HCT116 (cell line): ENCODE results near the gene C10orf88. TPM values are rescaled to one million over a fixed set of nuclear protein-coding genes. Genes with fewer than 3 reads are reported as not detected.

Source experiments
- ATAC-seq: fragments of 200-7000 bp; cut with Tn5 transposase; 2 replicates; pipeline ENCODE4 v1.9.1; 2020; ENCODE audit warnings: mild to moderate bottlenecking, moderate library complexity
- BruUV-seq: library from RNA; stranded (reverse); fragments of 400-500 nt; replicated peaks from 2 replicates; lab custom pipeline; 2021; lab: Mats Ljungman, UMichigan
- CTCF ChIA-PET: fragments of 300-600 bp; sonication (Branson Sonifier 250); formaldehyde crosslinking; loops from one replicate; lab custom pipeline; 2021; ENCODE audit warnings: antibody characterized with exemption; lab: Charles Lee
- POLR2A ChIA-PET: fragments of 300-600, 350-600 bp; sonication (Branson Sonifier 250); formaldehyde crosslinking; loops from one replicate; lab custom pipeline; 2021; ENCODE audit warnings: antibody characterized with exemption; lab: Charles Lee
- RAD21 ChIA-PET, 2 experiments: fragments of 300-600 bp; sonication (Branson Sonifier 250); formaldehyde crosslinking; loops; one replicate each; lab custom pipeline; 2023; ENCODE audit warnings: low total read pairs in 2 of 2; ENCODE audit not compliant: uncharacterized antibody in 2 of 2, unreplicated experiment in 2 of 2, low non-redundant PET in 1 of 2; lab: Charles Lee
- DNase-seq: peaks from one replicate; pipeline ENCODE4 v3.0.0-alpha.2; 2010; ENCODE audit warnings: low read depth, low spot score
- H2AFZ ChIP-seq: fragments of 200-600 bp; shearing (Covaris generic), sonication (generic); 2 replicates; pipeline ENCODE4 v1.6.1; 2017; ENCODE audit warnings: low read depth, mixed run types, mixed read lengths, antibody characterized with exemption, low read length; ENCODE audit not compliant: poor library complexity, severe bottlenecking
- H3K27ac ChIP-seq: 2 replicates; pipeline ENCODE4 v1.5.1; 2012; ENCODE audit warnings: low read depth, low read length
- H3K27me3 ChIP-seq: fragments of 200-600 bp; sonication (generic); 2 replicates; pipeline ENCODE4 v1.6.1; 2016; ENCODE audit warnings: mixed run types, low read length, mixed read lengths; ENCODE audit not compliant: insufficient read depth
- H3K36me3 ChIP-seq, 2 experiments: fragments of 200-500 bp in 1 of 2; fragments of 200-600 bp in 1 of 2; sonication (Bioruptor generic) in 1 of 2; sonication (generic) in 1 of 2; 2 replicates each; pipeline versions ENCODE4 v1.5.1 to v1.6.1; 2014 to 2016; ENCODE audit warnings: low read length in 2 of 2, inconsistent platforms in 1 of 2, mixed read lengths in 1 of 2, mixed run types in 1 of 2; ENCODE audit not compliant: insufficient read depth in 2 of 2, control insufficient read depth in 1 of 2
- H3K4me1 ChIP-seq, 2 experiments: fragments of 200-600 bp in 1 of 2; sonication (generic) in 1 of 2; 2 replicates each; pipeline versions ENCODE4 v1.5.1 to v1.6.1; 2012 to 2017; ENCODE audit warnings: low read length in 2 of 2, inconsistent platforms in 1 of 2, mild to moderate bottlenecking in 1 of 2, mixed read lengths in 1 of 2, mixed run types in 1 of 2, moderate library complexity in 1 of 2; ENCODE audit not compliant: insufficient read depth in 2 of 2, control insufficient read depth in 1 of 2
- H3K4me2 ChIP-seq: fragments of 200-600 bp; sonication (generic); 2 replicates; pipeline ENCODE4 v1.6.1; 2017; ENCODE audit warnings: mixed run types, low read length, mixed read lengths
- H3K4me3 ChIP-seq, 2 experiments: fragments of 200-600 bp in 1 of 2; sonication (generic) in 1 of 2; replicated peaks in 1 of 2; 2 replicates each; pipeline ENCODE4 v1.5.1; 2011 to 2016; ENCODE audit warnings: low read length in 2 of 2, control low read depth in 1 of 2, low read depth in 1 of 2, mild to moderate bottlenecking in 1 of 2, mixed read lengths in 1 of 2, mixed run types in 1 of 2
- H3K79me2 ChIP-seq: fragments of 200-600 bp; sonication (generic); 2 replicates; pipeline ENCODE4 v1.6.1; 2017; ENCODE audit warnings: mild to moderate bottlenecking, mixed run types, low read length, moderate library complexity, mixed read lengths; ENCODE audit not compliant: insufficient read depth
- H3K9ac ChIP-seq: fragments of 200-600 bp; sonication (generic); 2 replicates; pipeline ENCODE4 v1.6.1; 2016; ENCODE audit warnings: low read length, mixed read lengths
- H3K9me2 ChIP-seq: fragments of 200-600 bp; sonication (generic), shearing (Covaris generic); 2 replicates; pipeline ENCODE4 v1.6.1; 2017; ENCODE audit warnings: mixed run types, mild to moderate bottlenecking, moderate library complexity; ENCODE audit not compliant: insufficient read depth
- H3K9me3 ChIP-seq, 2 experiments: fragments of 200-500 bp in 1 of 2; fragments of 200-600 bp in 1 of 2; sonication (Bioruptor generic) in 1 of 2; sonication (generic) in 1 of 2; 2 replicates each; pipeline ENCODE4 v1.6.1; 2014 to 2017; ENCODE audit warnings: low read length in 2 of 2, mixed read lengths in 2 of 2, inconsistent platforms in 1 of 2, low read depth in 1 of 2, mild to moderate bottlenecking in 1 of 2, mixed run types in 1 of 2, moderate library complexity in 1 of 2; ENCODE audit not compliant: control insufficient read depth in 1 of 2, insufficient read depth in 1 of 2
- H4K20me1 ChIP-seq: fragments of 200-600 bp; sonication (generic), shearing (Covaris generic); 2 replicates; pipeline ENCODE4 v1.6.1; 2017; ENCODE audit warnings: mixed run types, mild to moderate bottlenecking, moderate library complexity; ENCODE audit not compliant: insufficient read depth
- CBX3 ChIP-seq: IDR thresholded peaks from 2 replicates; pipeline ENCODE4 v1.6.1; 2012; ENCODE audit warnings: low read depth
- CTCF ChIP-seq, 3 experiments: fragments of 200-600 bp in 1 of 3; sonication (generic) in 1 of 3; IDR thresholded peaks in 2 of 3; conservative IDR thresholded peaks in 1 of 3; 2 replicates each; pipeline ENCODE4 v1.5.1; 2012 to 2017; ENCODE audit warnings: low read depth in 2 of 3, low read length in 2 of 3, antibody characterized with exemption in 1 of 3, borderline replicate concordance in 1 of 3, control low read depth in 1 of 3, mild to moderate bottlenecking in 1 of 3, mixed read lengths in 1 of 3, mixed run types in 1 of 3, moderate library complexity in 1 of 3; ENCODE audit not compliant: insufficient read depth in 1 of 3
- ELF1 ChIP-seq: IDR thresholded peaks from 2 replicates; pipeline ENCODE4 v1.6.1; 2012; ENCODE audit warnings: low read depth, borderline replicate concordance
- EZH2 ChIP-seq: fragments of 200-600 bp; sonication (generic); IDR thresholded peaks from 2 replicates; pipeline ENCODE4 v1.6.1; 2017; ENCODE audit warnings: antibody characterized with exemption, mixed run types
- EZH2phosphoT487 ChIP-seq: fragments of 200-600 bp; IDR thresholded peaks from 2 replicates; pipeline ENCODE4 v1.6.1; 2018; ENCODE audit warnings: antibody characterized with exemption, borderline replicate concordance
- POLR2A ChIP-seq: IDR thresholded peaks from 2 replicates; pipeline ENCODE4 v1.7.0; 2011; ENCODE audit warnings: borderline replicate concordance; ENCODE audit not compliant: insufficient read depth, insufficient read length; ENCODE audit errors: extremely low read depth
- POLR2AphosphoS5 ChIP-seq: IDR thresholded peaks from 2 replicates; pipeline ENCODE4 v1.6.1; 2011; ENCODE audit warnings: mild to moderate bottlenecking, low read depth, low read length, moderate library complexity
- REST ChIP-seq: IDR thresholded peaks from 2 replicates; pipeline ENCODE4 v1.6.1; 2012; ENCODE audit warnings: low read depth
- SP1 ChIP-seq: IDR thresholded peaks from 2 replicates; pipeline ENCODE4 v1.6.1; 2012; ENCODE audit warnings: low read depth
- SRF ChIP-seq: IDR thresholded peaks from 2 replicates; pipeline ENCODE4 v1.6.1; 2012; ENCODE audit warnings: low read depth
- intact Hi-C: fragments of 100-400 bp; cut with micrococcal nuclease; formaldehyde crosslinking; loops from 2 replicates; pipeline ENCODE4 v1.10.0; 2022
- total RNA-seq: library from RNA; stranded (reverse); gene quantifications from one replicate; pipeline ENCODE4 v1.2.1, GENCODE V29; 2021; ENCODE audit not compliant: unreplicated experiment

The C10orf88 gene
- total RNA-seq, 1 experiment from 2014 or later: 16.2 TPM

GRCh38 chr10:122992031-122992585 lies 38.1 kb upstream of the C10orf88 start:
- RAD21 ChIA-PET: no interaction called here
- Histone ChIP-seq H3K4me3 (no peak overlapping the region), H3K27ac (no peak overlapping the region), H3K27me3 (no peaks in the 10 kb centered on the region), H4K20me1 (no peaks in the 10 kb centered on the region), H3K36me3 (peaks cover 11 to 17% of the 10 kb centered on the region in 2 experiments; a peak in 3 of 4 replicates), H2AFZ (no peak overlapping the region), H3K9ac (no peak overlapping the region), H3K9me2 (no peaks in the 10 kb centered on the region), H3K4me2 (no peak overlapping the region), H3K9me3 (no peaks in the 10 kb centered on the region), H3K4me1 (no peaks in the 10 kb centered on the region), H3K79me2 (peaks cover 2% of the 10 kb centered on the region; the same call in 1 of the 2 replicates)
- intact Hi-C loops: no loop called here
- CTCF ChIA-PET: interaction anchor here (3.4 kb wide), 1 partner anchor 12 kb away, joined by 12 read pairs; the partner anchor contains the start of gene PSTK
- POLR2A ChIA-PET: no interaction called here
- DNase-seq: no peak
- BruUV-seq: no TSS peak
- no peak for ATAC-seq
- no peak for TF ChIP-seq SRF
- no peak for TF ChIP-seq EZH2phosphoT487
- TF ChIP-seq SP1: no peak
- no peak for TF ChIP-seq CTCF (IDR thresholded peaks at IDR 0.05 in 2 of 3, conservative IDR thresholded peaks at IDR 0.05 in 1 of 3; ENCODE audit: borderline replicate concordance in 1 of 3, insufficient read depth in 1 of 3, low read depth in 2 of 3, low read length in 2 of 3)
- TF ChIP-seq EZH2: no peak
- TF ChIP-seq CBX3: no peak
- no peak for TF ChIP-seq POLR2AphosphoS5
- TF ChIP-seq POLR2A: no peak
- TF ChIP-seq ELF1: no peak
- no peak for TF ChIP-seq REST
